Stimulated activated CD4-positive, alpha-beta T cell treated with anti-CD3 and anti-CD28 coated beads, Interleukin-1b, Interleukin-23, amount 100 ng/mL, for 24 hours (primary cell): ENCODE measurements around the gene FAM107B.
"Not testable (repeated sequence)": the region's sequence is repeated elsewhere in the genome, so short reads cannot be mapped to it uniquely, and the experiment has no call there.

ENCODE experiments used
- DNase-seq, 4 experiments: peaks; one replicate each; pipeline ENCODE4 v3.0.0-alpha.2; 2020; ENCODE audit warnings: low read depth in 4 of 4, low spot score in 1 of 4

FAM107B gene

GRCh38 chr10:14774797-14775196 is at the start of gene FAM107B:
Gene FAM107B (minus strand): TSS chr10:14774897. CDS start chr10:14774663, 234 bp downstream.
- no peak for DNase-seq

- DNase-seq, result no peak
These were observed 49.3 kb upstream of the FAM107B start for GRCh38 chr10:14823966-14824365.

GRCh38 chr10:14822879-14823755 is 48.4 kb upstream of the FAM107B start:
- DNase-seq, result peak in 1 of 4 experiments; percentile 14

- DNase-seq, result no peak
These were observed 47.1 kb upstream of the FAM107B start for GRCh38 chr10:14821635-14822375.

- DNase-seq, result no peak
These were observed 46.1 kb upstream of the FAM107B start for GRCh38 chr10:14820775-14821154.

GRCh38 chr10:14820010-14820774 is 45.5 kb upstream of the FAM107B start:
- DNase-seq, result no peak

GRCh38 chr10:14816717-14817116 is 42.0 kb upstream of the FAM107B start:
- not testable (repeated sequence) for DNase-seq

GRCh38 chr10:14815681-14816080 is 41.0 kb upstream of the FAM107B start:
- no peak for DNase-seq

GRCh38 chr10:14812271-14812670 is 37.6 kb upstream of the FAM107B start:
- DNase-seq, result no peak

GRCh38 chr10:14810969-14811953 is 36.6 kb upstream of the FAM107B start:
- DNase-seq, result no peak

GRCh38 chr10:14806318-14806717 is 31.6 kb upstream of the FAM107B start:
- DNase-seq, result no peak

GRCh38 chr10:14803827-14804226 is 29.1 kb upstream of the FAM107B start:
- DNase-seq, result no peak

- DNase-seq, result no peak
These were observed 27.0 kb upstream of the FAM107B start for GRCh38 chr10:14801723-14802122.

- DNase-seq, result no peak
These were observed 25.7 kb upstream of the FAM107B start for GRCh38 chr10:14800397-14800796.

GRCh38 chr10:14798636-14799035 is 23.9 kb upstream of the FAM107B start:
- no peak for DNase-seq

- no peak for DNase-seq
These were observed 13.2 kb upstream of the FAM107B start for GRCh38 chr10:14787938-14788337.

- DNase-seq, result no peak
These were observed 9.9 kb upstream of the FAM107B start for GRCh38 chr10:14784459-14785055.

GRCh38 chr10:14782691-14783363 is 8.1 kb upstream of the FAM107B start:
- DNase-seq, result peak in 1 of 4 experiments; percentile 1

GRCh38 chr10:14781763-14782162 is 7.1 kb upstream of the FAM107B start:
- DNase-seq, result no peak
